Neural progenitor cell (in vitro differentiated cells): ENCODE data around the gene ITGB3. TPM values are rescaled to one million over a fixed set of nuclear protein-coding genes. Genes with fewer than 3 reads are reported as not detected.

Experiments used
- DNase-seq: peaks from one replicate; pipeline ENCODE4 v3.0.0-alpha.2; 2016; ENCODE audit warnings: low spot score
- H2AFZ ChIP-seq: fragments of 200-600 bp; sonication (generic); replicated peaks from 2 replicates; pipeline ENCODE4 v1.6.1; 2016; ENCODE audit warnings: antibody characterized with exemption
- H3F3A ChIP-seq: fragments of 200-600 bp; sonication (generic); 2 replicates; pipeline ENCODE4 v1.6.1; 2016; ENCODE audit warnings: antibody characterized with exemption, low read depth
- H3K27ac ChIP-seq: fragments of 200-600 bp; sonication (generic); 2 replicates; pipeline ENCODE4 v1.5.1; 2016; ENCODE audit warnings: mild to moderate bottlenecking
- H3K27me3 ChIP-seq: fragments of 200-600 bp; sonication (generic); 2 replicates; pipeline ENCODE4 v1.6.1; 2016; ENCODE audit warnings: mild to moderate bottlenecking, moderate library complexity
- H3K36me3 ChIP-seq: fragments of 200-600 bp; sonication (generic); 2 replicates; pipeline ENCODE4 v1.5.1; 2016
- H3K4me1 ChIP-seq: fragments of 200-600 bp; sonication (generic); 2 replicates; pipeline ENCODE4 v1.6.1; 2016; ENCODE audit warnings: mixed run types
- H3K4me2 ChIP-seq: fragments of 200-600 bp; sonication (generic); 2 replicates; pipeline ENCODE4 v1.6.1; 2016
- H3K4me3 ChIP-seq: fragments of 200-600 bp; sonication (generic); 2 replicates; pipeline ENCODE4 v1.5.1; 2016
- H3K79me2 ChIP-seq: fragments of 200-600 bp; sonication (generic); 2 replicates; pipeline ENCODE4 v1.6.1; 2016; ENCODE audit warnings: low read depth
- H3K9ac ChIP-seq: fragments of 200-600 bp; sonication (generic); 2 replicates; pipeline ENCODE4 v1.6.1; 2016
- H3K9me3 ChIP-seq: fragments of 200-600 bp; sonication (generic); 2 replicates; pipeline ENCODE4 v1.5.1; 2016; ENCODE audit warnings: low read depth
- H4K20me1 ChIP-seq: fragments of 200-600 bp; sonication (generic); 2 replicates; pipeline ENCODE4 v1.6.1; 2016; ENCODE audit warnings: low read depth
- H3K27ac Mint-ChIP-seq: 3 replicates; pipeline ENCODE4 v1.8.0; 2021; ENCODE audit warnings: mixed read lengths
- H3K27me3 Mint-ChIP-seq: 2 replicates; pipeline ENCODE4 v1.8.0; 2022; ENCODE audit warnings: low read depth, mild to moderate bottlenecking, inconsistent platforms, moderate library complexity, mixed read lengths; ENCODE audit not compliant: insufficient read depth
- H3K36me3 Mint-ChIP-seq: 3 replicates; pipeline ENCODE4 v1.8.0; 2021; ENCODE audit warnings: mixed read lengths
- H3K4me1 Mint-ChIP-seq: 3 replicates; pipeline ENCODE4 v1.8.0; 2021; ENCODE audit warnings: mixed read lengths
- H3K4me3 Mint-ChIP-seq: 3 replicates; pipeline ENCODE4 v1.8.0; 2021; ENCODE audit warnings: mild to moderate bottlenecking, moderate library complexity, mixed read lengths
- H3K9me3 Mint-ChIP-seq: 3 replicates; pipeline ENCODE4 v1.8.0; 2020; ENCODE audit warnings: mixed read lengths
- EZH2 ChIP-seq: fragments of 200-600 bp; sonication (generic); IDR thresholded peaks from 2 replicates; pipeline ENCODE4 v1.6.1; 2017; ENCODE audit warnings: antibody characterized with exemption, mild to moderate bottlenecking, moderate library complexity
- EZH2phosphoT487 ChIP-seq: fragments of 200-600 bp; sonication (generic); IDR thresholded peaks from 2 replicates; pipeline ENCODE4 v1.6.1; 2017; ENCODE audit warnings: antibody characterized with exemption
- total RNA-seq: library from RNA; depleted of rRNA; stranded (reverse); fragments of >200 nt; gene quantifications from 2 replicates; pipeline ENCODE4 v1.2.3, GENCODE V29; 2015; ENCODE audit warnings: low replicate concordance
- TF ChIP-seq, protein P1 (sequence below): fragments of 200-600 bp; sonication (generic); IDR thresholded peaks from 2 replicates; pipeline ENCODE4 v1.5.1; 2017; ENCODE audit warnings: antibody characterized with exemption, mild to moderate bottlenecking

Gene ITGB3
- total RNA-seq, 1 donor from 2014 or later, result 0.47 TPM

DNA sequence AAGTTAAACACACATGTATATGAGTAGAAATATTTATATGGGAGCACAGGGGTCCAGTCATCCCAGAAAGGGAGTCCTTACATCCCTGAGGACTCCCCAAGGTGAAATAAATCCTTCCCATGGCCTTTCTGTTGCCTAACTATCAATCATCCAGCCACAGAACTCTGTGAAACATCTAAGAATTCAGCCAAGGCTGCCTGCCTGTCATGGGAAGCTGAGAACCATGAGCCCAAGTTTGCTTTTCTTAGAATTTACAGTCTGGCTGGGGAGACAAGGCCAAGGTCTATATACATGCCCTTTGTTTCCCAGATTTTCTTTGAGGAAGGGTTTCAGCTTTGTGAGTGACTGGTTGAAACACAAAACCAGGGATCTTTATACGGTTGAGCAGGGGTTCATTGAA, 28.7 kb upstream of the ITGB3 start:
- H3K79me2 ChIP-seq, result no peaks in the 10 kb centered on the region

DNA sequence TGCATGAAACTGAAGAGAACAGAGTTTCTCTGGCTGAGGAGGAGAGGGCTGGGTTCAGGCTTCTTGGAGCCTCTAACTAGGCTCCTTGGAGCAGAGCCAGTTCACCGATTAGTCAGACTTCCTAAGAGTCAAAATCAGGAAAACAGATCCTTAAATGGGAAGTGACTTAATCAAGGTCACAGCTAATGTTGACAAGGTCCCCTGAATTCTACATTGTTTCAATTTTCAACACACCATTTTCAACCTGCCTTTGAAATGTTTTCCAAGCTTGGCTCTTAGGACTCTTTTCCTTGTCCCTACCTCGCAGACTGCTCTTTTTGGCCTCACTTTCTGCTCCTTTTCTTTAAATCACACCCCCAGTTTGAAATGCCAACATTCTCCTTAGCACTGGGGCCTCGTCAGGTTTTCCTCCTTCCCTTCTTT, 28.2 kb upstream of the ITGB3 start:
- no peak overlapping the region for H3K4me3 ChIP-seq
- Mint-ChIP-seq H3K4me3 (no peak overlapping the region), H3K9me3 (peaks cover 22% of the 10 kb centered on the region), H3K36me3 (no peaks in the 10 kb centered on the region), H3K27me3 (peaks cover 8% of the 10 kb centered on the region), H3K4me1 (peaks cover 16% of the 10 kb centered on the region), H3K27ac (no peak overlapping the region)
- no peaks in the 10 kb centered on the region for H4K20me1 ChIP-seq
- H3K9ac ChIP-seq, result no peak overlapping the region
- no peaks in the 10 kb centered on the region for H3K36me3 ChIP-seq
- H3K27ac ChIP-seq, result no peak overlapping the region
- DNase-seq, result no peak
- no peaks in the 10 kb centered on the region for H3F3A ChIP-seq
- peaks cover 11% of the 10 kb centered on the region for H3K4me1 ChIP-seq
- H3K27me3 ChIP-seq, result peaks cover 5% of the 10 kb centered on the region
- no peak overlapping the region for H2AFZ ChIP-seq
- no peaks in the 10 kb centered on the region for H3K9me3 ChIP-seq
- no peak overlapping the region for H3K4me2 ChIP-seq
- TF ChIP-seq, protein P1, sequence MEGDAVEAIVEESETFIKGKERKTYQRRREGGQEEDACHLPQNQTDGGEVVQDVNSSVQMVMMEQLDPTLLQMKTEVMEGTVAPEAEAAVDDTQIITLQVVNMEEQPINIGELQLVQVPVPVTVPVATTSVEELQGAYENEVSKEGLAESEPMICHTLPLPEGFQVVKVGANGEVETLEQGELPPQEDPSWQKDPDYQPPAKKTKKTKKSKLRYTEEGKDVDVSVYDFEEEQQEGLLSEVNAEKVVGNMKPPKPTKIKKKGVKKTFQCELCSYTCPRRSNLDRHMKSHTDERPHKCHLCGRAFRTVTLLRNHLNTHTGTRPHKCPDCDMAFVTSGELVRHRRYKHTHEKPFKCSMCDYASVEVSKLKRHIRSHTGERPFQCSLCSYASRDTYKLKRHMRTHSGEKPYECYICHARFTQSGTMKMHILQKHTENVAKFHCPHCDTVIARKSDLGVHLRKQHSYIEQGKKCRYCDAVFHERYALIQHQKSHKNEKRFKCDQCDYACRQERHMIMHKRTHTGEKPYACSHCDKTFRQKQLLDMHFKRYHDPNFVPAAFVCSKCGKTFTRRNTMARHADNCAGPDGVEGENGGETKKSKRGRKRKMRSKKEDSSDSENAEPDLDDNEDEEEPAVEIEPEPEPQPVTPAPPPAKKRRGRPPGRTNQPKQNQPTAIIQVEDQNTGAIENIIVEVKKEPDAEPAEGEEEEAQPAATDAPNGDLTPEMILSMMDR, result no peak
- TF ChIP-seq EZH2phosphoT487, result no peak
- no peak for TF ChIP-seq EZH2
- no peaks in the 10 kb centered on the region for H3K79me2 ChIP-seq

More for the DNA sequence above, 28.7 kb upstream of the ITGB3 start:
- Histone ChIP-seq H3F3A (no peaks in the 10 kb centered on the region), H3K36me3 (no peaks in the 10 kb centered on the region), H2AFZ (no peak overlapping the region), H3K27me3 (peaks cover under 1% of the 10 kb centered on the region), H3K4me1 (peaks cover 10% of the 10 kb centered on the region), H3K9ac (no peak overlapping the region), H3K4me3 (no peak overlapping the region), H3K27ac (no peak overlapping the region), H3K4me2 (no peak overlapping the region), H4K20me1 (no peaks in the 10 kb centered on the region), H3K9me3 (no peaks in the 10 kb centered on the region)
- Mint-ChIP-seq H3K4me1 (peaks cover 16% of the 10 kb centered on the region), H3K36me3 (no peaks in the 10 kb centered on the region), H3K9me3 (peaks cover 22% of the 10 kb centered on the region), H3K4me3 (no peak overlapping the region), H3K27ac (no peak overlapping the region), H3K27me3 (peaks cover 6% of the 10 kb centered on the region)
- TF ChIP-seq, protein P1, result no peak
- TF ChIP-seq EZH2phosphoT487 (no peak), EZH2 (no peak)
- DNase-seq, result no peak

DNA sequence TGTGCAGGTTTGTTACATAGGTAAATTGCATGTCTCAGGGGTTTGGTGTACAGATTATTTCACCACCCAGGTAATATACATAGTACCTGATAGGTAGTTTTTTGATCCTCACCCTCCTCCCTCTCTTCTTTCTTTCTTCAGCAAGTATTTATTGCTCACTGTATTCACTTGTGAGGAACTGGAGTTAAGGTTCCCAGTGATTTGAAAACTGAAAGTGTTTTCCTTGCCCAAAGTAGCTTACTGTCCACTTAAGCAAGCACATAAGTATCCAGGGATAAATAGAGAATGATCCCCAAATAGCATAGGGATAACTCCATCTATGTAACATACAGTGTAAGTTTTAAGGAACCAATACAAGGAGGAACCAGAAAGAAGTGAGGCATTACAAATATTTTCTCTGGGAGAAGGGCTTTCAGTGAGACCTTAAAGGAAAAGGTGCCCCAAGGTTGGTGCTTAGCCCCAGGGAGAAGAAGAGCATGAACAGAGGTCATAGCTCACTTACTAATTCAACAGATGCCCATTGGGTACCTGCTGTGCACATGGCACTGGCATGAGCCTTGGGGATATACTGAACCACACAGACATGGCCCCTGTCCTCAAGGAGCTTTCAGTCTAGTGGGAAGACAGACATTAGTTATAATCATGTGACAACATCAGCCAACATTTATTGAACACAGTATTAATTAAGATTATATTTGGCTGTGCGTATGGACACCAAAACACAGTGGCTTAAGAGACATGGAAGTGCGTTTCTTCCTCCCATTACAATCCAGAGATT, 27.5 kb upstream of the ITGB3 start:
- peaks cover 15% of the 10 kb centered on the region for H3K4me1 Mint-ChIP-seq
- H3K27me3 Mint-ChIP-seq, result peaks cover 14% of the 10 kb centered on the region
- TF ChIP-seq EZH2, result no peak
- TF ChIP-seq EZH2phosphoT487, result no peak
- TF ChIP-seq, protein P1, result no peak
- peaks cover 6% of the 10 kb centered on the region for H3K4me1 ChIP-seq
- no peaks in the 10 kb centered on the region for H4K20me1 ChIP-seq
- H3K4me3 ChIP-seq, result no peak overlapping the region
- H3K36me3 ChIP-seq, result no peaks in the 10 kb centered on the region
- no peak overlapping the region for H2AFZ ChIP-seq
- no peak overlapping the region for H3K27ac Mint-ChIP-seq
- no peak overlapping the region for H3K9ac ChIP-seq
- no peak overlapping the region for H3K27ac ChIP-seq
- peaks cover 22% of the 10 kb centered on the region for H3K9me3 Mint-ChIP-seq
- peaks cover 11% of the 10 kb centered on the region for H3K27me3 ChIP-seq
- no peaks in the 10 kb centered on the region for H3K9me3 ChIP-seq
- DNase-seq, result no peak
- H3K36me3 Mint-ChIP-seq, result no peaks in the 10 kb centered on the region
- no peaks in the 10 kb centered on the region for H3F3A ChIP-seq
- H3K4me3 Mint-ChIP-seq, result no peak overlapping the region
- H3K4me2 ChIP-seq, result no peak overlapping the region
- H3K79me2 ChIP-seq, result no peaks in the 10 kb centered on the region
